ENCODE results near the gene GALNTL6.

GRCh38 chr4:172153719-172154118, 340.5 kb downstream of the GALNTL6 start:
- no peak for TF ChIP-seq EZH2 (IDR thresholded peaks at IDR 0.05; ENCODE audit: low read length)
- no peak for TF ChIP-seq CTCF (optimal IDR thresholded peaks at IDR 0.05 in 1 of 3, IDR thresholded peaks at IDR 0.05 in 1 of 3, conservative IDR thresholded peaks at IDR 0.05 in 1 of 3; ENCODE audit: extremely low read depth in 1 of 3, insufficient read depth in 2 of 3, low read length in 3 of 3)

All from keratinocyte (primary cell).